SK-N-SH treated with all-trans-retinoic acid at 6 μM for 48 hours (cell line): ENCODE measurements around the gene GPC5.

Source experiments
- ESRRG ChIP-seq: fragments of 250-450 bp; sonication (Bioruptor Pico); IDR thresholded peaks from 2 replicates; pipeline ENCODE4 v1.6.1; 2021; ENCODE audit warnings: mild to moderate bottlenecking
- ISL1 ChIP-seq: fragments of 250-450 bp; sonication (Bioruptor Pico); IDR thresholded peaks from 2 replicates; pipeline ENCODE4 v2.1.2; 2022; ENCODE audit warnings: mild to moderate bottlenecking, moderate library complexity
- PATZ1 ChIP-seq: fragments of 250-450 bp; sonication (Bioruptor Pico); IDR thresholded peaks from 2 replicates; pipeline ENCODE4 v1.8.0; 2020; ENCODE audit warnings: mild to moderate bottlenecking, moderate library complexity, borderline replicate concordance
- PPARA ChIP-seq: fragments of 250-450 bp; sonication (Bioruptor Pico); IDR thresholded peaks from 2 replicates; pipeline ENCODE4 v1.5.0; 2020; ENCODE audit warnings: mild to moderate bottlenecking, borderline replicate concordance
- SNAI2 ChIP-seq: fragments of 250-450 bp; sonication (Bioruptor Pico); IDR thresholded peaks from 2 replicates; pipeline ENCODE4 v1.5.0; 2020; ENCODE audit warnings: mild to moderate bottlenecking, moderate library complexity
- TCF4 ChIP-seq: fragments of 250-450 bp; sonication (Bioruptor Pico); IDR thresholded peaks from 2 replicates; pipeline ENCODE4 v1.8.0; 2021; ENCODE audit warnings: mild to moderate bottlenecking, moderate library complexity, borderline replicate concordance
- ZFP3 ChIP-seq: fragments of 250-450 bp; sonication (Bioruptor Pico); IDR thresholded peaks from 2 replicates; pipeline ENCODE4 v1.5.0; 2020; ENCODE audit warnings: mild to moderate bottlenecking, moderate library complexity
- ZFP30 ChIP-seq: fragments of 450-650 bp; formaldehyde crosslinking; IDR thresholded peaks from 2 replicates; pipeline ENCODE4 v1.5.0; 2022; ENCODE audit warnings: mild to moderate bottlenecking, moderate library complexity

GRCh38 chr13:91698767-91699166, 300.3 kb downstream of the GPC5 start:
- TF ChIP-seq PPARA (CRISPR knock-in tag) (no peak), SNAI2 (CRISPR knock-in tag) (no peak), ISL1 (no peak), TCF4 (CRISPR knock-in tag) (no peak), ZFP3 (CRISPR knock-in tag) (no peak), PATZ1 (CRISPR knock-in tag) (no peak), ESRRG (no peak), ZFP30 (CRISPR knock-in tag) (no peak)
